ENCODE results near the gene STARD13.

STARD13 gene

DNA sequence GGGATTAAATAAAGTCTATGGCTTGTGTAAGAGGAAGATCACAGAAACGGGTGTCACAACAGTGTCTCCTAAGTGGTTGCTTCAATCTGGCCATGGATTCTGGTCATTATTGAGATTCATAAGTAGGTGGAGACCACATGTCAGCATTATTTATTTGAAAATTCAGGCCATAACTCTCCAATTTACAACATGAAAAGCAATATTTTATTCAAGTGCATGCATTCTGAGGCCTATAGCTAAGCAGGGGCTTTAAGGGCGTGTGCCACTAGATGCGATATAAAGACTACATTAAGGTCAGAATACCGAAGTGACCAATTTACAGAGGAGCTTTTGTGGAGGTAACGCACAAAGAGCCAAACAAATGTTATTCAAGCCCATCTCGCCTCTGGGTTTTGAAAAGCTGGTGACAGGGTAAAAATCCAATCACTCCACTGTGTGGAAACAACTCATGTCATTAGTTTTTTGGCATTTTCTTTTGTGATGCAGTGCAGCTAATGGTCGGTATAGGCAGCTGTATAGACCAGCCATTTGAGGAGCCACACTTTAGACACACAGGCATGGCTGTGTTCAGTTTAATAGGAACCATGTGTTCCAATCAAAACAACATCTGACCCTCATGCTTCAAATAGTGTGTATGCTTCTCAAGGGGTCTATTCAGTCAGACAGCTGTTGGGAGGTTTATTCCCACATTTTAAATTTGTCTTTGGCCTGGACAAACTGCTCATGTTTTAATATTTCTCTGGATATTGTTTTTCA, 145.6 kb downstream of the STARD13 start:
- TF ChIP-seq, protein P1, sequence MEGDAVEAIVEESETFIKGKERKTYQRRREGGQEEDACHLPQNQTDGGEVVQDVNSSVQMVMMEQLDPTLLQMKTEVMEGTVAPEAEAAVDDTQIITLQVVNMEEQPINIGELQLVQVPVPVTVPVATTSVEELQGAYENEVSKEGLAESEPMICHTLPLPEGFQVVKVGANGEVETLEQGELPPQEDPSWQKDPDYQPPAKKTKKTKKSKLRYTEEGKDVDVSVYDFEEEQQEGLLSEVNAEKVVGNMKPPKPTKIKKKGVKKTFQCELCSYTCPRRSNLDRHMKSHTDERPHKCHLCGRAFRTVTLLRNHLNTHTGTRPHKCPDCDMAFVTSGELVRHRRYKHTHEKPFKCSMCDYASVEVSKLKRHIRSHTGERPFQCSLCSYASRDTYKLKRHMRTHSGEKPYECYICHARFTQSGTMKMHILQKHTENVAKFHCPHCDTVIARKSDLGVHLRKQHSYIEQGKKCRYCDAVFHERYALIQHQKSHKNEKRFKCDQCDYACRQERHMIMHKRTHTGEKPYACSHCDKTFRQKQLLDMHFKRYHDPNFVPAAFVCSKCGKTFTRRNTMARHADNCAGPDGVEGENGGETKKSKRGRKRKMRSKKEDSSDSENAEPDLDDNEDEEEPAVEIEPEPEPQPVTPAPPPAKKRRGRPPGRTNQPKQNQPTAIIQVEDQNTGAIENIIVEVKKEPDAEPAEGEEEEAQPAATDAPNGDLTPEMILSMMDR (IDR thresholded peaks at IDR 0.05), result no peak

DNA sequence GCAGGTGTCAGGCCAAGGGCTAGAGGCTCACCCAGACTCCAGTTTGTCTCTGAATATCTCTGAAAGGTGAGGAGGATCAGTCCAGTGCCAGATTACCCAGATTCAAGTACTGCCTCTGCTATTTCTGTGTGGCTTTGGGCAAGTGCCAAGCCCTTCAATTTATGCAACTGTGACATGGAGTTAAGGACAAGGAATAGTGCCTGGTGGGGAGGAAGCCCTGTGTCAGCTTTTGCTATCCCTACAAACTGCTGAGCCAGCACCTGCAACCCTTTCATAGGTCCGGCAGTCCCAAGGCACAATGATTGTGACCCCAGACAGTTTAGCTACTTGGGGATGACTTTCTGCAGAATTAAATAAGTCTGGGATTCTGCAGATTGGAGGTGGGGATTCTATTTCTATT, 146.4 kb downstream of the STARD13 start:
- TF ChIP-seq, protein P1 (IDR thresholded peaks at IDR 0.05), result no peak

DNA sequence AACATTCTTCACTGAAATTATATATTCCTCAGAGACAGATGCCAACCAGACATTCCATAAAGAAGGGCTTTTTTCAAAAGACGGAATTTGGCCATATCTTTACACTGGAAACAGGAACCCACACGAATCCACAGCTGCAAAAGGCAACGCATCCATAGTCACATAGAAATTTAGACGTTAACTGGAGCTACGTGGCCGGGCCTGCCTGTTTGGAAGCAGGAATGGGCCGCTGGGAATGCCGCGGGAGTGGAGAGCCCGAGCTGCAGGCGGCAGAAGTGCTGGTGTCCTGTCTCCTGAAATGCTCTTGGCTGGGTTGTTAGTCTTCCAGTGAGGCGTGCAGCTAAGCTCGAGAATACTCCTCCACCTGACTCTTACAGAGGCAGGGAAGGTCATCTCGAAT, 147.1 kb downstream of the STARD13 start:
- TF ChIP-seq, protein P1 (IDR thresholded peaks at IDR 0.05), result no peak

DNA sequence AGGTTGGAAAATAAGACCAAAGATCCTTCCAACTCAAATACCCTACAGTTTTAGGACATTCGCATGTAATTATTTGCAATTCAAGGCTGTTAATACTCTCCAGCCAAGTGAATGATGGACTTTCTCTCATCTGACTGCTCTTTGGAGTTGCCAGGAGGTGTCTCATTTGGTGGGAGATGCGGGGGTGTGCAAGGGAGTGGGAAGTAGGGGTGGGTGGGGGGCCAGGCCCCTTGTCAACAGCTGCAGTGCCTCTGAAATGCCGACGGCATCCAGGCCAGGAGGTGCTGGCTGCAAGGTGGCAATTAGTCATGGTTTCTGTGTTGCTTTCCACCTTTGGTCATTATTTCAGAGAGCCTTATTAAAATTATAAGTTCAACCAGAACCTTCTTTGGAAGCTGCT, 147.8 kb downstream of the STARD13 start:
- TF ChIP-seq, protein P1 (IDR thresholded peaks at IDR 0.05), result no peak

DNA sequence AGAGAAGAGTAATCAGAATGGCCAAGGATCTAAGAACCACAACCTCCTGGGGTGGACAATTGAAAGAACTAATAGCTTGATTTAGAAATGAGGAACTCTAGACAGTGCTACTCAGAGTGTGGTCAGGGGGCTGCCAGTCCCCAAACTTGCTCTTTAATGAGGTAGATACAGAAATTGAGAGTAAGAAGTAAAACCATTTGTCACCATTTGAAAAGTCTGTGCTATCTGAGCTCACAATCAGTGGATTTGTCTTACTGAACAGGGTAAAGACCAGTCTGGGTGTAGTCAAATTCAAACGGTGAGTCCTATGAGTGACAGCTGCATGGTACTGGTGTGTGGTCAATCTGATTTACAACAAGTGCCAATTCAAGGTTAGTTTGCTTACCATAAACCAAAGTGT, 150.5 kb downstream of the STARD13 start:
- TF ChIP-seq, protein P1 (IDR thresholded peaks at IDR 0.05), result no peak

DNA sequence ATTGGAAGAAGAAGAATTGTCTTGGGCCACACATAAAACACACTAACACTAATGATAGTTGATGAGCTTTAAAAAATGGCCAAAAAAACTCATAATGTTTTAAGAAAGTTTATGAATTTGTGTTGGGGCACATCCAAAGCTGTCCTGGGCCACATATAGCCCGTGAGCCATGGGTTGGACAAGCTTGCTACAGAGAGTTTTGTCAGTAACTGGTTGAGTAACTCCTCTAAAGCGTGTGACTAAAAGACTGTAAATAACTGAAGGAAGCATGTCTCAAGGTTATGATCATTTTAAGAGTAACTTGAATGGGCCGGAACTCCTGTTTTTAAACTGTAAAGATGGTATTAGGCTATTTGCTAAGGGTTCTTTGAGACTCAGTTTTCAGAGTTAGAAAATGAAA, 151.3 kb downstream of the STARD13 start:
- TF ChIP-seq, protein P1 (IDR thresholded peaks at IDR 0.05), result no peak

DNA sequence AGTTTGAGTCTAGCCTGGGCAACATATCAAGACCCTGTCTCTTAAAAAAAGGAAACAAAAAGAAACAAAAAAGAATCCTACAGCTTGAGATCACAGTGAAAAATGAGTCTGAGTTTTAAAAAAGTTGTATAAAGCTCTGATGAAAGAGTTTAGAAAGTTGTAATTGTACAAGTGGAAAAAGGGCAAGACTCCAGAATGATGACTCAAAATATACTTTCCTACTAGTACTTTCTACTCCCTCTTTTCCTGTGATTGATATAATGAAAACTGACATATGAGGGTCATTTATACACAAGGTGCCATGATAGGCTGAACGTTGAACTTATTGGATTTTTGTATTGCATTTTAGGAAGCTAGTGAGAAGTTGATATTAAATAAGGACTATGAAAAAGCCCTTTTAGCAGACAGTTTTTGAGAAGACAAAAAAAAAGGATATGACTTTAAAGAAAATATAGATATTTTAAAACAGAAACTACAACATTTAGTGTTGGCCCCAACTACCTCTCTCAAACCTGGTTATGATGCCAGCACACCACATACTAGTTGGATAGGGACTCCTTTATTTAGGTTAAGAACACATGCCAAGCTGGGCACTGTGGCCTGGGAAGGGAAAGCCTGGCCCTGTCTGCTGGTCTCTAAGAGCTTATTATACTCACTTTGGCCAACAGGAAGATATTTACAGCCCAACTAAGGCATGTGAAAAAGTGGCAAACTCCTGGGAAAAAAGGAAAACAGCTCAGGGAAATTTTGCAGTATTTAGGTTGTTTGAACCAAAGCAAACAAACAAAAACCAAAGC, 152.7 kb downstream of the STARD13 start:
- TF ChIP-seq, protein P1 (IDR thresholded peaks at IDR 0.05), result no peak
